Daoy (cell line): ENCODE measurements around the gene SH3YL1. TPM values are rescaled to one million over a fixed set of nuclear protein-coding genes. Genes with fewer than 3 reads are reported as not detected.

Experiments
- DNase-seq: peaks from one replicate; pipeline ENCODE4 v3.0.0-alpha.2; 2015; ENCODE audit warnings: low read depth
- total RNA-seq: library from RNA; depleted of rRNA; stranded (reverse); fragments of >200 nt; shearing (Covaris generic); gene quantifications from 2 replicates; pipeline ENCODE4 v1.2.3, GENCODE V29; 2014; rRNA removed

Gene SH3YL1
- total RNA-seq, result 18.1 and 36.4 TPM in 2 replicates

DNA sequence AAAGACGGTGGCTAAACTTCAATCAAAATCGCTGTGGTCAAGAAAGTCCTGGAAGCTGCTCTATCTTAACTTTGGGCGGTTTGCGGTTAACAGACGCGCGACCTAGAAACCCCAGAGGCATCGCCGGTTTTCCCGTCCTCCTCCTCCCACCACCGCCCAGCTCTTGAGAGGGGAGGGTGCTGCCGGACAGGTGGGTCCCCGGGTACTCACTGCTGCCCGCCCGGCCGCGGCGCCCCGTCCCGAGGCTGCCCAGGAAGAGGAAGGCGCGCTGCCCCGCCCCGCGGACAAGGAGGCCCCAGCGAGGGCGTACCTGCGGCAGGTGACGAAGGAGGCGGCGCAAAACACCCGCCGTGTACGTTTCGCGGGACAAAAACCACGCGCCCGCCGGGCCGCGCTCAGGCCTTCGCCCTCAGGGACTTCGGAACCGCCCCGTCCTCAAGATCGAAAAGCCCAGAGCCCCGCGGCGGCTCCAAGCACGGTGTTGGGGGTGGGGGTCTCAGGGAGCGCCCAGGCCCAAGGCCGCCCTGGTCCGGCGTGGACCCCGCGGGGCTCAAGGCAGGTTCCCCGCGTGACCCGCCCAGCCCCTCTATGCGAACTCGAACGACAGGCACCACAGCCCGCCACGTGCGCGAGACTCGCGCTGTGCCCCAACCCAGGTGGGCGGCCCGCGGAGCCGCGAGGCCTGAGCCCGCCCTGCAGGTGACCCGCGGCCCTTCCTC is at the start of gene SH3YL1:
Gene SH3YL1, minus strand, starts transcription at position 259 of the 719 bp plus-strand sequence. Its CDS starts 48 bp downstream, at position 211.
- peak; percentile 17 for DNase-seq

GRCh38 chr2:310994-311393 is 47.2 kb upstream of the SH3YL1 start:
- DNase-seq, result no peak

DNA sequence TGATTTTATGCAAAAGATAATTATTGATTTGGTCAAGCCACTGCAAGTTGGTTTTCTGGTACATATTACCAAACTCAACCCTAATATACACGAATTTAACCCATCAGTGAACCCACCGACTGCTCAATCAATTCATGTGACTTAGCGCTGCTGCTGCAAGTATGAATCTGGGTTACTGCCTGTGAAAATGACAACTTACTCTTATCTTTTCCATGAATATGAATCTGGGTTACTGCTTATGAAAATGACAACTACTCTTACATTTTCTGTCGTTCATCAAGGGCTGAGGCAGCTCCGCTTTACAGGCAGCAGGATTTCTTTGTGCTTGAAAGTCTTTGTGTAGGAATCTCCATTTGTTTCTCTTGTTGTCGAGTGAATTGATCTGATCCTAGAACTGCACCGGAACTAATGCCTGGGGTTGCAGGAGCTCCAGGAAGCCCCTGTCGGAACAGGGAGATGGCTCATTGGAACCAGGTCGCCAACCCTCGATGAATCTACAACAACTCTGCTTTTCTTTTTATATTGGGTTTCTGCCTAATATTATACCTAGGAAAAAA is 46.2 kb upstream of the SH3YL1 start:
- DNase-seq, result no peak

- peak; percentile 30 for DNase-seq
Observed at GRCh38 chr2:309148-309953, 45.5 kb upstream of the SH3YL1 start.

DNA sequence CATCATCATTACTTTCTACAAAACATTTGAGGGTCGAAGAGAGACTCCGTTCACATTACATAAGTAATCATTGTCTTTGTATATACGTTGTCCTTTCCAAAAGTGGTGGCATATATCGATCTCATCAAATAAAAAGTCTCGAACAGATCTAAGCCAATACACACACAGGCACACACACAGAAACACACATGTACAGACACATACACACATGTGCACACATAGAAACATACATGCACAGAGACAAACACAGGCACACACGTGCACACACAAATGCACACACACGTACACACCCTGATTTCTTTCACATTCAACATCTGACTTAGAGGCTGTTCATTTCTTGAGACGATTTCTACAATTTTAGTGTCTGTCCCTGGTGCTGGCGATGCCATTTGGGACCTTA is 41.5 kb upstream of the SH3YL1 start:
- DNase-seq, result no peak

GRCh38 chr2:296354-296753 is 32.5 kb upstream of the SH3YL1 start:
- no peak for DNase-seq

DNA sequence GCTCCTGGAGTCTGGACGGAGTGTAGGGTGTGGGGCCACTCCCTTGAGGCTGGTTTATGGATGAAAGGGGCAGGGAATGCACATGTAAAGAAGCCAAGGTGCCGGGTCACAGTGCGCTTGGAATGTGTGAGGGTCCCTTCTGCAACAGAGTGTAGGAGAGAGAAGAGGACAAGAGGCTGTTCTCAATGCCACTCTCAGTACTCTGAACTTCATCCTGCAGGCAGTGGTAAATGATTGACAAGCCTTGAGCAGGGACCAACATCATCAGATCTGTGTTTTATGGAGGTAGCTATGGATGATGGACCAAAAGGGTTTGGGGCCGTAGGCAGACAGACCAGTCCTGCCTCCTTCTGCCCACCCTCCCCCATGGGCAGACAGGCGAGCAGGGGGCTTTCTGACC is 31.3 kb upstream of the SH3YL1 start:
- no peak for DNase-seq

DNA sequence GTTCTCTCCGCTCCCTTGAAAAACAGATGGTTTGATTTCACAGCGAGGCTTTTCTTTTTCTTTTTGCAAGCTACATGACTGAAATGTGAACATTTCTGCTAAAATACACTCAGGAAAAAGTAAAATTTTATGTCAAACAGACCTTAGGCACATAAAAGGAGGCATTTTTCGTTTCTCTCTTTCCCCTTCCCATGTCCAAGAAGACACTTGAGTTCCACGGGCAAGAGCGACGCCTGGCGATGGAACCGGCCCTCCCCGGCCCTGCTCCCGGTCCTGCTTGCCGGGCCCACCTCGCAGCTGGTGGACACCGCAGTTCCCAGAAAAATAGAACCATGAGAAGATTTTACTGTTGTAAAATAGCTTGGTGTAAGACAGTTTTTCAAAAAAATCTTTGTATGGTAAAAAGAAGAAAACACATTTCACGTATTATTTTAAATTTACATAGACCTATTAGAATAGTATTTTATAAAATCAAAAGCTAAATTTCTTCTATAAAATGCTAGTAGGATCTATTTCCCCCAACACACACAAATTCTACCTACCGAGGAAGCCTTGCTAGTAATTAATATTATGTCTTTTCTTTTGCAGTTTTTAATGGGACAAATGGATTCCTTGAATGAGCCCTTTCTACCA is 26.4 kb upstream of the SH3YL1 start:
- peak; percentile 86 for DNase-seq

GRCh38 chr2:289362-290089 is 25.7 kb upstream of the SH3YL1 start:
- DNase-seq, result peak; percentile 51

DNA sequence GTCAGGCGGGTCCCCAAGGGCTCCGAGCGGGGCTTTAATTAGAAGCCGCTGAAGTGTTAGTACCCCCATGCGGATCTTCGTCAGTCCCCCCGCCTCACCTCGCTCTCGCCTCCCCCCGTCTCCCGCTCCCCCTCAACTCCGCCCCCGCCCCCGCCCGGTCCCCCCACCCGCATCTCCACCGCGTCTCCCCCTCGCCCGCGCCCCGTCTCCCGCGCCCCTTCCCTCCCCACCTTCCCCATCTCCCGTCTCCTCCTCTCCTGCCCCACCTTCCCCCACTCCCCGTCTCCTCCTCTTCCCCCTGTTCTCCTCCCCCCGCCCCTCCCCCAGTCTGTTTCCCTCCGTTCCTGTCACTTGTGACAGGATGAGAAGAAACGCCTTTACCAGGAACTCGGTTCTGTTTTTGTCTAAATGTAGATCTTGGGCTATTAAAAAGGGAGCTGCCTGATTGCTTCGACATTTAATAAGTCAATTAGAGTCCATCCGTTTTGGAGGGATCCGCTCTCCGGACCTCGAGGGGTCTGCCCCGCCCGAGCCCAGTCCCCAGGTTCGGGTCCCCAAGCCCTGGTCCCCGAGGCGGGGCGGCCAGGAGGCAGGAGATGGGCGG is 25.0 kb upstream of the SH3YL1 start:
- peak; percentile 25 for DNase-seq

DNA sequence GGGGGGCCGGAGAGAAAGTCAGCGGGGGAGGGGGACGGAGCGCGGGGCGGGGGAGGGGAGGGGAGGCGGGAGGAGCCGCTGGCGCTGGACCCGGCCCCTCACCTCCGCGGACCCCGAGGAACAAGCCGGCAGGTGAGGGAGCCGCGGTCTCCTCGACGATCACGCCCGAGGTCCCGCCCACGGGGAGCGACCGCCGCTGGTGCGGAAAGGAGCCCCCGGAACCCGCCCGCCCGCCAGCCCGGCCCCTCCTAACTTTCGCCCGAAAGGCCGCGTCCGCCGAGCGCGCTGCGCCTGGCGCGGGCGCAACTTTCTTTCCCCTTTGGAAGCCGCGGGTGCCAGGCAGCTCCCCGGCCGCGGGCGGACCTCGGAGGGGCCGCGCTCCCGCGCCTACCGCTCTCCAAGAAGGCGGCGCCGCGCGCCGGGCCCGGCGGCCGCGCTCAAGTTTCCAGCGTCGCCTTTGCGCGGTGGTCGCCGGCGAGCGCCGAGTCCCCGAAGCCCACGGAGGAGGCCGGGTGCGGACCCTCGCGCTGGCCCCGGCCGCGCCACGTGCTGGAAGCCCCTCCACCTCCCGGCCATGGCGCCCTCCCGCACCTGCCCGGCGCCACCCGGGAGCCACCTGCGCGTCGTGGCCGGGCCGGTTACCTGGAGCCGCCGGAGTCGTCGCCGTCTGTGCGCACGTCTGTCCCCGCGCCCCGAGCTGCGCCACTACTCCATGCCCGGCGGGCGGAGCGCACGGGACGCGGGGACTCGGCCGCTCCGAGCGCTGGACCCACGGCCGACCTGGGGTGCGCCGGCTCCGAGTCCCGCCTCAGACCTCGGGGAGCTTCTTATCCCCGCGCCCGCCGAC is 24.3 kb upstream of the SH3YL1 start, which contains the start of gene ALKAL2:
Gene ALKAL2, minus strand, starts transcription at position 181 of the 847 bp plus-strand sequence. CDS start 256 bp downstream, outside the sequence.
- DNase-seq, result peak; percentile 40

- DNase-seq, result peak; percentile 55
Observed at GRCh38 chr2:287471-287885, 23.6 kb upstream of the SH3YL1 start.

GRCh38 chr2:286774-287392 is 23.1 kb upstream of the SH3YL1 start:
- DNase-seq, result peak; percentile 38

DNA sequence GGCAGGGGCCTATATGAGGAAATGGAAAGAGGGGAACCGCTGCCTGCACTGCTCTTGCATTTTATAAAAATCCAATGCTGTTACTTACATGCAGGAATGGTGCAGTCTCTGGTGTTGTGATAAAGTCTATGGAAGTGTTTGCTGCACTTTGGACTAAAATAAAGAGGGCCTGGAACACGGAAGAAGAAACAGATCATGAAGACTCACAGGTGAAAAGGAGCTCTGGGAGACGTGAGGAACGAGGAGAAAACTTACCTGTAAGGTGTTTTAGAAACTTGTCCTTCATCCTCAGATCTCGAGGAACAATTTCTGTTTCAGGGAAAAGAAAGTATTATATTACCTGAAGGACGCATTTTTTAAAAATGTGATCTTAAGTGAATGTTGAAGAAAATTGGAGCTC is 22.2 kb upstream of the SH3YL1 start:
- DNase-seq, result no peak

- peak; percentile 26 for DNase-seq
Observed at GRCh38 chr2:285531-285930, 21.7 kb upstream of the SH3YL1 start.

DNA sequence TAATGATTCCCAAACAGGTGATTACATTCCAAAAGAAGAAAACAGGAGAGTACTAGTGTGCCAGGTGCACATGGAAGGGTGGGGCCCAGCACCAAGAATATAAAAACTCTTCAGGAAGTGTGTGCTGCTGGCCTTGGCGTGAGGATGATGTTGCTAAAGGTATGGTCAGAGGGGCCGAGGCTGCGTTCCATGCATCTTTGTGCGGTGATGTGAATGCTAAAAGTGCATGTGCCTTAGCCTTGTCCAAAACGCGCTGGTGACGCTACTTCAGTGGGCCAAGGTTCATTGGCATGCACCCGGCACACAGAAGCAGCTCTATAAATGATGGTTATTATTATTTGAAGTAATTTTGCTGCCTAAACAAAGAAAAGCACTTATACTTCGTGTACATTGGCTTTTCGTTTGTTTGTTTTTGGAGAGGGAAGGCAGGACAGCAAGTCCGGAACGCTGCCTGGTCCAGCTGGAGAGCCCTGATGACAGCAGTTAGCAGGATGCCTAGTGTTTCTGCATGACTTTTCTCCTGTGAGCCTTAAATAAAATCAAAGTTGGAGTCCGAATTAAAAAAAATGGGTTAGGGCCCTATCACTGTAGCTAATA is 21.2 kb upstream of the SH3YL1 start:
- no peak for DNase-seq

DNA sequence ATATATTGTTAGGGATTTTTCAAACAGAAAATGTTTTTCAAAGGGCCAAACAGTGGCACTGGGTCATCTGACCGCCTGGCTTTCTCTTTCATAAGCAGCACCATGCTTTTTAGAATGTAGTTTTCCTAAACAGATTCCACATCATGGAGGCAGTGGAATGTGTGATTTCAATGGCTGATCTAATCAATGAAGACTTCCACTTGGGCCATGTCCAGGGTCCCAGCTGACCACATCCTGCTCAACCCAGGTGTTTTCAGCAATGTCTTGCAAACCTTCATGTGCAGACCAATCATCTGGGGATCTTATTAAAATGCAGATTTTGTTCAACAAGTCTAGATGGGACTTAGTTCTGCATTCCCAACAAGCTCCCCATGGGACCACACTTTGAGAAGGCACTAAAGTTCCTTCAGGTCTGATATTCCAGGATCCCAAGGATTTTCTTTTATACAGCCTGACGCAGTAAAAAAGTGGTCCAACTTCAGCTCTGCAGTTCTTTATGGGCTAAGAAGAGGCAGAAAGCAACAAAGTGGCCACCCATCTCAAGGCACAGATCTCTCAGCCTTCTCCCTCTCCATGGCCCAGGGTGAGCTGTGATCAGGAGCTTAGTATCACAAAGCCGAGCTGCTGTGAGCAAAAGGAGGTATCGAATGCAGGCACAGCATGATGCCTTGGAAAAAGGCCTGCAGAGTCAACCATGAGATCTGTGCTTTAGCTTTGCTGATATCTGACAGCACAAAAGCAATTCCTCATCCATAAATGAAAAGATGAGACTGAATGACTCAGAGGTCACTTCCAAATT is 20.4 kb upstream of the SH3YL1 start:
- DNase-seq, result no peak
